Peyer's patch (tissue), 4 donors: ENCODE measurements around the gene CYP51A1.

Source experiments
- POLR2A ChIP-seq, 2 donors: fragments of 450-650 bp; IDR thresholded peaks; one replicate each; pipeline ENCODE4 v1.5.1; 2017; ENCODE audit warnings: antibody characterized with exemption in 2 of 2, mild to moderate bottlenecking in 2 of 2, moderate library complexity in 2 of 2
- TF ChIP-seq, protein P1 (sequence below), 6 experiments: fragments of 450-650 bp in 4 of 6; fragments of 200-600 bp in 2 of 6; sonication (generic) in 1 of 6; IDR thresholded peaks; one replicate each; pipeline ENCODE4 v1.5.1; 2017 to 2019; ENCODE audit warnings: antibody characterized with exemption in 6 of 6, mild to moderate bottlenecking in 3 of 6, moderate library complexity in 1 of 6

DNA sequence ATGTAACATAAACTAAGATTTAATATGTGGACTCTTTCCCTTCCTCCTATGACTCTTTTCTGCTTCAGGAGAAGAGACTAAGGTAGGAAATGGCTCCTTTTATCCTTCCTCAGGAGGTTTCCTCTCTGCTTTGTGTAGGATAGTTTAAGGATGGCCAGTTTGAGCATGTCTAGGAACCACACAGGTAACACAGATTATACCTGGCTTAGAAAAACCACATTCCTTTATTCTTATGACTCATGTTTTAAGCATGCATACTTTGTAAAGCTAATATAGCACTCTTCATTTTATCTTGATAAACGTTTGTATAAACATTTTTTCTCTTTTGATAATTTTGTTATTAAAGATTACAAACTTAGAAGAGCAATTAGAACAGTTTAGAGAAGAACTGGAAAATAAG lies 57.8 kb downstream of the CYP51A1 start:
- no peak for TF ChIP-seq POLR2A (IDR thresholded peaks at IDR 0.05)
- TF ChIP-seq, protein P1, sequence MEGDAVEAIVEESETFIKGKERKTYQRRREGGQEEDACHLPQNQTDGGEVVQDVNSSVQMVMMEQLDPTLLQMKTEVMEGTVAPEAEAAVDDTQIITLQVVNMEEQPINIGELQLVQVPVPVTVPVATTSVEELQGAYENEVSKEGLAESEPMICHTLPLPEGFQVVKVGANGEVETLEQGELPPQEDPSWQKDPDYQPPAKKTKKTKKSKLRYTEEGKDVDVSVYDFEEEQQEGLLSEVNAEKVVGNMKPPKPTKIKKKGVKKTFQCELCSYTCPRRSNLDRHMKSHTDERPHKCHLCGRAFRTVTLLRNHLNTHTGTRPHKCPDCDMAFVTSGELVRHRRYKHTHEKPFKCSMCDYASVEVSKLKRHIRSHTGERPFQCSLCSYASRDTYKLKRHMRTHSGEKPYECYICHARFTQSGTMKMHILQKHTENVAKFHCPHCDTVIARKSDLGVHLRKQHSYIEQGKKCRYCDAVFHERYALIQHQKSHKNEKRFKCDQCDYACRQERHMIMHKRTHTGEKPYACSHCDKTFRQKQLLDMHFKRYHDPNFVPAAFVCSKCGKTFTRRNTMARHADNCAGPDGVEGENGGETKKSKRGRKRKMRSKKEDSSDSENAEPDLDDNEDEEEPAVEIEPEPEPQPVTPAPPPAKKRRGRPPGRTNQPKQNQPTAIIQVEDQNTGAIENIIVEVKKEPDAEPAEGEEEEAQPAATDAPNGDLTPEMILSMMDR (IDR thresholded peaks at IDR 0.05) = no peak
